Measurements from ENCODE around the gene VPS16.

- TF ChIP-seq POLR2A (IDR thresholded peaks at IDR 0.05; ENCODE audit: control extremely low read depth in 1 of 2, low read depth in 2 of 2, low read length in 2 of 2) = no peak
- no peak for TF ChIP-seq USF2 (IDR thresholded peaks at IDR 0.05; ENCODE audit: low read length)
- TF ChIP-seq SIRT6 (IDR thresholded peaks at IDR 0.05; ENCODE audit: low read length) = no peak
- TF ChIP-seq RFX5 (IDR thresholded peaks at IDR 0.05; ENCODE audit: borderline replicate concordance, low read depth, low read length) = no peak
- TF ChIP-seq CTCF (IDR thresholded peaks at IDR 0.05; ENCODE audit: control extremely low read depth in 1 of 3, insufficient read depth in 1 of 3, low read depth in 1 of 3, low read length in 3 of 3) = no peak
- TF ChIP-seq POLR2AphosphoS5 (IDR thresholded peaks at IDR 0.05; ENCODE audit: low read depth, low read length) = no peak
- TF ChIP-seq SP2 (IDR thresholded peaks at IDR 0.05; ENCODE audit: low read length) = no peak
- no peak for TF ChIP-seq KDM5A (IDR thresholded peaks at IDR 0.05; ENCODE audit: low read length)
- TF ChIP-seq MAX (IDR thresholded peaks at IDR 0.05) = no peak
- no peak for TF ChIP-seq CHD1 (IDR thresholded peaks at IDR 0.05; ENCODE audit: low read depth, low read length)
- no peak for TF ChIP-seq GABPA (IDR thresholded peaks at IDR 0.05; ENCODE audit: borderline replicate concordance, insufficient read depth, low read length)
Measured at GRCh38 chr20:2807019-2807418, 33.5 kb upstream of the VPS16 start.
